PC-9 (cell line): Measurements from ENCODE around the gene RGS11.

Source experiments
- EZH2 ChIP-seq: fragments of 200-600 bp; sonication (generic); IDR thresholded peaks from 2 replicates; pipeline ENCODE4 v1.8.0; 2017; ENCODE audit warnings: antibody characterized with exemption, low read depth
- TF ChIP-seq, protein P1 (sequence below): fragments of 200-600 bp; sonication (generic); conservative IDR thresholded peaks from 2 replicates; pipeline ENCODE4 v1.6.1; 2017; ENCODE audit warnings: mixed run types, antibody characterized with exemption, mild to moderate bottlenecking, moderate library complexity

DNA sequence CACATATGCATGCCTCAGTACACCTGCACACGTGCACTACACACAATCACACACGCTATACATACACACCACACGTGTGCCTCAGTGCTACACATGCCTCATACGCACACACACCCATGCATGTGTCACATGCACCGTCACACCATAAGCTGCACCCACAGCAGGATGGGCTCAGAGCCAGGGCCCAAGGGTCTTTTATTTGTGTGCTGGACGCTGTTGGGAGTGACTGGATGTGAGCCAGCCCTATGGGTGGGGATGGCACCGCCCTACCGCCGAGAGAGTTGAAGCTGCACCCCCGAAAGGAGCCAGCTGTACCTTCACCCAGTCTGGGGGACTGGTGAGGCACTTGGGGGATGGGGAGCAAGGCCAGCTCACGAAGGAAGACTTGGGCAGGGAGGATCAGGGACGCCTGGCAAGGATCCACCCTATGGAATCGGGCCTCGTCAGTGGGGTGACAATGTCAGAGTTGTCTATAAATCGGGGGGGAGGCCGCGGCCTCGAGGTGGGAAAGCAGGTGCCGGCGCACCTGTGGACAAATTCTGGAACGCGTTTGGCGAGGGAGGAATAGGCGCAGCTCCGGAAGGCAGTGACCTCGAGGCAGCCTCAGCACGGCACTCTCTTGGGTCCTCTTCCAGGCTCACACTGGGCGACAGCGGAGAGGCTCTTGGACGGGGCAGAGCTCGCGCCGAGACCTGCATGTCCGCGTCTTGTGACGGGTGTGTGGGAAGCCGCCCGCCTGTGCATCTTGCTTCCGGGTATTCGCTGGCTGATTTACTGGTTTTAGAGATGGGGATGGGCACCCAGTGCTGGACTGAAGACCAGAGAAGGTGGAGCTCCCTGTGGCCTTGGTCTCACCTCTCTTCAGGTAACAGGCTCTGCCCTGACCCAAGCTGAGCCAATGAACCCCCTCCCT is 7.3 kb downstream of the RGS11 start:
- TF ChIP-seq, protein P1, sequence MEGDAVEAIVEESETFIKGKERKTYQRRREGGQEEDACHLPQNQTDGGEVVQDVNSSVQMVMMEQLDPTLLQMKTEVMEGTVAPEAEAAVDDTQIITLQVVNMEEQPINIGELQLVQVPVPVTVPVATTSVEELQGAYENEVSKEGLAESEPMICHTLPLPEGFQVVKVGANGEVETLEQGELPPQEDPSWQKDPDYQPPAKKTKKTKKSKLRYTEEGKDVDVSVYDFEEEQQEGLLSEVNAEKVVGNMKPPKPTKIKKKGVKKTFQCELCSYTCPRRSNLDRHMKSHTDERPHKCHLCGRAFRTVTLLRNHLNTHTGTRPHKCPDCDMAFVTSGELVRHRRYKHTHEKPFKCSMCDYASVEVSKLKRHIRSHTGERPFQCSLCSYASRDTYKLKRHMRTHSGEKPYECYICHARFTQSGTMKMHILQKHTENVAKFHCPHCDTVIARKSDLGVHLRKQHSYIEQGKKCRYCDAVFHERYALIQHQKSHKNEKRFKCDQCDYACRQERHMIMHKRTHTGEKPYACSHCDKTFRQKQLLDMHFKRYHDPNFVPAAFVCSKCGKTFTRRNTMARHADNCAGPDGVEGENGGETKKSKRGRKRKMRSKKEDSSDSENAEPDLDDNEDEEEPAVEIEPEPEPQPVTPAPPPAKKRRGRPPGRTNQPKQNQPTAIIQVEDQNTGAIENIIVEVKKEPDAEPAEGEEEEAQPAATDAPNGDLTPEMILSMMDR: no peak
- no peak for TF ChIP-seq EZH2
